Kidney (tissue), 14 donors: ENCODE data around the gene PTPRJ. TPM values are rescaled to one million over a fixed set of nuclear protein-coding genes. Genes with fewer than 3 reads are reported as not detected.

Source experiments
- DNase-seq, 5 donors: peaks; one replicate each; pipeline ENCODE4 v3.0.0-alpha.2; 2013 to 2020
- FAIRE-seq: peaks from 2 replicates; lab custom pipeline; 2012; peaks lifted over from hg19 to GRCh38; lab: Jason Lieb, UNC
- H3K27ac ChIP-seq, 2 donors: one replicate each; pipeline ENCODE4 v1.7.0; 2013; ENCODE audit warnings: low read depth in 2 of 2, low read length in 2 of 2, inconsistent platforms in 1 of 2
- H3K27me3 ChIP-seq: one replicate; pipeline ENCODE4 v1.7.1; 2013; ENCODE audit warnings: low read length, inconsistent platforms; ENCODE audit not compliant: control insufficient read depth, insufficient read depth
- H3K36me3 ChIP-seq, 3 donors: one replicate each; pipeline versions ENCODE4 v1.7.0 to v1.7.1; 2013; ENCODE audit warnings: low read length in 3 of 3, control low read depth in 1 of 3, inconsistent platforms in 1 of 3; ENCODE audit not compliant: insufficient read depth in 3 of 3, control insufficient read depth in 2 of 3
- H3K4me1 ChIP-seq, 3 donors: one replicate each; pipeline versions ENCODE4 v1.7.0 to v1.7.1; 2013; ENCODE audit warnings: low read length in 3 of 3, inconsistent platforms in 1 of 3, low read depth in 1 of 3; ENCODE audit not compliant: control insufficient read depth in 2 of 3, insufficient read depth in 2 of 3
- H3K4me3 ChIP-seq, 3 donors: one replicate each; pipeline versions ENCODE4 v1.7.0 to v1.8.1; 2013; ENCODE audit warnings: low read length in 3 of 3, control low read depth in 1 of 3, inconsistent platforms in 1 of 3
- H3K9ac ChIP-seq, 3 donors: one replicate each; pipeline versions ENCODE4 v1.7.0 to v1.7.1; 2013; ENCODE audit warnings: low read length in 3 of 3, control low read depth in 1 of 3, inconsistent platforms in 1 of 3
- H3K9me3 ChIP-seq, 3 donors: one replicate each; pipeline versions ENCODE4 v1.7.0 to v1.7.1; 2013; ENCODE audit warnings: low read length in 3 of 3, control low read depth in 1 of 3, inconsistent platforms in 1 of 3; ENCODE audit not compliant: control insufficient read depth in 2 of 3, insufficient read depth in 1 of 3
- intact Hi-C: fragments of 100-400 bp; cut with DNase I; formaldehyde crosslinking; loops from one replicate; pipeline ENCODE4 v1.11.1; 2022
- polyA plus RNA-seq: library from polyadenylated mRNA; stranded (reverse); fragments of 350-450 nt; fragmentation: Illumina TruSeq; extraction: RNeasy Lipid Tissue Mini Kit (QIAGEN cat#74804); gene quantifications from one replicate; pipeline ENCODE4 v1.2.3, GENCODE V29; 2014; ENCODE audit warnings: low read depth, low replicate concordance; ENCODE audit not compliant: insufficient read depth
- total RNA-seq: library from RNA; stranded (reverse); fragmentation: NEBNext Ultra II Directional; extraction: Animal tissue kit (Norgen Biotek cat#: 25700); gene quantifications from one replicate; pipeline ENCODE4 v1.2.1, GENCODE V29; 2021
- TF ChIP-seq, protein P1 (sequence below): IDR thresholded peaks from 3 replicates; pipeline ENCODE4 v1.5.1; 2012; ENCODE audit warnings: mild to moderate bottlenecking, moderate library complexity, borderline replicate concordance; ENCODE audit not compliant: insufficient read depth; ENCODE audit errors: extremely low read depth
- donor health status: control.
- donor health status: control.
- donor health status: control.
- donor health status: control.
- donor health status: control.
- donor health status: DM: yes; HTN: yes; CAD: no.
- donor health status: Normal renal cell carcinoma (clear cell type).

PTPRJ gene
- total and polyA plus RNA-seq, 2 donors from 2014 or later, result 9.2 to 80.5 TPM

DNA sequence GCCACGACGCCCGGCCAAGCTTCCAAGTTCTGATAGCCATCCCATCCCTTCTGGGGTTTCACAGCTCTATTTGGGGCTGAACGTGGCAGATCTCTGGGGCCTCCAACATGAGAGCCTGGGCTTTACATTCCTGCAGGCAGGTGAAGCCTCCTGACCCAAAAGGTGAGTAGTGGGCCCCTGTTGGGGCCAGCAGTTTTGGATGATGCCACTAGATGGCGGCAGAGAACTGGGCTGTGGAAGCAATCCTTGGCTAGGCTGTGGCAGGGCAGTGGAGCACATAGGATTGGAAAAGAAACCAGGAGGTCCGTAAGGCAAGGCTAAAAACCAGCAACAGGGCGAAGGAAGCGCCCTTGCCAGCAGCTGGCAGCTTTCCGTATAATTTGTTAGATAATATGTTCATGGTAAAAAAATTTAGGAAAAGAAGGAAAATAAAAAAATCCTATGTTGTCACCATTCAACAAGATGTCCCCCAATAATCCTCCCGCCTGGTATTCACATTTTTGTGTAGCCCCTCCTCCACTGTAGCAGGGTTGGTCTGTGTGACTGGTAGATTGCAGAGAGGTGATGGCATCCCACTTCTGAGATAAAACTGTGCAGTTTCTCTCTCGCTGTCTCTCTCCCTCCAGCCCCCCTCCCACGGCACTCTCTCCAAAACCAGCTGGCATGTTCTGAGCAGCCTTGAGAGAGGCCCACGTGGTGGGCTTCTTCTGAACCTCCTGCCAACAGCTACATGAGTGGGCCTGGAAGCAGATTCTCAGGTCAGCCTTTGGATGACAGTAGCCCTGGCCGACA, 192.7 kb downstream of the PTPRJ start:
- DNase-seq, result peak; percentile 68 to 79 (median 77)
- Histone ChIP-seq H3K4me3 (no peak overlapping the region), H3K4me1 (no peaks in the 10 kb centered on the region), H3K27me3 (no peaks in the 10 kb centered on the region), H3K9ac (no peak overlapping the region), H3K36me3 (no peaks in the 10 kb centered on the region), H3K27ac (no peak overlapping the region), H3K9me3 (no peaks in the 10 kb centered on the region)
- TF ChIP-seq, protein P1, sequence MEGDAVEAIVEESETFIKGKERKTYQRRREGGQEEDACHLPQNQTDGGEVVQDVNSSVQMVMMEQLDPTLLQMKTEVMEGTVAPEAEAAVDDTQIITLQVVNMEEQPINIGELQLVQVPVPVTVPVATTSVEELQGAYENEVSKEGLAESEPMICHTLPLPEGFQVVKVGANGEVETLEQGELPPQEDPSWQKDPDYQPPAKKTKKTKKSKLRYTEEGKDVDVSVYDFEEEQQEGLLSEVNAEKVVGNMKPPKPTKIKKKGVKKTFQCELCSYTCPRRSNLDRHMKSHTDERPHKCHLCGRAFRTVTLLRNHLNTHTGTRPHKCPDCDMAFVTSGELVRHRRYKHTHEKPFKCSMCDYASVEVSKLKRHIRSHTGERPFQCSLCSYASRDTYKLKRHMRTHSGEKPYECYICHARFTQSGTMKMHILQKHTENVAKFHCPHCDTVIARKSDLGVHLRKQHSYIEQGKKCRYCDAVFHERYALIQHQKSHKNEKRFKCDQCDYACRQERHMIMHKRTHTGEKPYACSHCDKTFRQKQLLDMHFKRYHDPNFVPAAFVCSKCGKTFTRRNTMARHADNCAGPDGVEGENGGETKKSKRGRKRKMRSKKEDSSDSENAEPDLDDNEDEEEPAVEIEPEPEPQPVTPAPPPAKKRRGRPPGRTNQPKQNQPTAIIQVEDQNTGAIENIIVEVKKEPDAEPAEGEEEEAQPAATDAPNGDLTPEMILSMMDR, result peak; percentile 73
- no peak for FAIRE-seq
- intact Hi-C loops, result no loop called here

DNA sequence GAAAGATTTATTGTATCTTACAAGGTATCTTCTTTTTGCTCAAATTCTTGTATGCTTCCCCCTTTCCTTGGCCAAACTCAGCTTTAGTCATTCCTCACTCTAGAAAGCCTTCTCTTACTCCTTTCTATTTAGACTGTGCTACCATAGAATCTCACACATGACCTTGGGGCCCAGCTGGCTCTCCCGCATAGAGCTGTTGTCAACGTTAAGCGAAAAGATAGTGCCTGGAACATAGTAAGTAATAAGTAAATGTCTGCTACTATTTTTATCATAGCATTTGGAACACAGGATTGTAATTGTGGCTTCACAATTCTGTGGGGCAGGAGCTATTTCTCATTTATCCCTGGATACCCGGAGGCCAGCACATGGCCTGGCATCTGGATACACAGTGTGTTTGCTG, 197.3 kb downstream of the PTPRJ start:
- Histone ChIP-seq H3K27me3 (no peaks in the 10 kb centered on the region), H3K9me3 (no peaks in the 10 kb centered on the region), H3K4me1 (no peaks in the 10 kb centered on the region), H3K36me3 (no peaks in the 10 kb centered on the region), H3K27ac (no peak overlapping the region), H3K9ac (no peak overlapping the region), H3K4me3 (no peak overlapping the region)
- intact Hi-C loops, result no loop called here
- TF ChIP-seq, protein P1, result no peak
- FAIRE-seq (no peak), DNase-seq (no peak)

DNA sequence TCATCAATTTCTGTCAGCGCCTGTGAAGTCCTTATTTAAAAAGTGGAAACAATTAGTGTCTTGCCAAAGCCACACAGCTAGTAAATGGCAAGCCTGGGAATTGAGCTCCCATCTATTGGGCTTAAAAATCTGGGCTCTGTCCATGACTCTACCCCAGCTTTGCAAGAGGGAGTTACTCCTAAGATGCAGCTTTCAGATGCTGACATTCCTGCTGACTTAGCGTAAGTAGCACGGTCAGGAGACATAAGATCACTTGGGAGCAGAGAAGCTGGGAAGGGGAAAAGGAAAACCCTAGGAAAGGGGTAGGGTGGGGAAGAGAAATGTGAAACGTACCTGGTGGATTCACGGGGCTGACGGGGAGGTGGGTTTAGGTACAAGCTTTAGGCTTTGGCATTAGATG, 200.3 kb downstream of the PTPRJ start:
- Histone ChIP-seq H3K9ac (no peak overlapping the region), H3K4me3 (no peak overlapping the region), H3K4me1 (no peaks in the 10 kb centered on the region), H3K36me3 (no peaks in the 10 kb centered on the region), H3K27me3 (no peaks in the 10 kb centered on the region), H3K9me3 (no peaks in the 10 kb centered on the region), H3K27ac (no peak overlapping the region)
- TF ChIP-seq, protein P1, result no peak
- FAIRE-seq, result no peak
- intact Hi-C loops, result no loop called here
- DNase-seq, result no peak
